Measurements from ENCODE around the gene LYPD6B. TPM values are rescaled to one million over a fixed set of nuclear protein-coding genes. Genes with fewer than 3 reads are reported as not detected.

Gene LYPD6B
- total and polyA plus RNA-seq, 7 donors: not detected

- DNase-seq (no peak), ATAC-seq (no peak)
- Histone ChIP-seq H3K36me3 (ENCODE audit: insufficient read depth in 1 of 2, low read depth in 1 of 2) (no peaks in the 10 kb centered on the region), H3K4me3 (no peak overlapping the region), H3K9me3 (no peaks in the 10 kb centered on the region), H3K4me1 (no peaks in the 10 kb centered on the region), H3K27ac (no peak overlapping the region), H3K27me3 (ENCODE audit: insufficient read depth in 3 of 3, low read length in 2 of 3) (no peaks in the 10 kb centered on the region)
- intact Hi-C loops (cut with DNase I): no loop called here
- WGBS, 3 donors: 83 to 87% (median 85%) methylated on average over 2 of the region's 2 CpGs
- no peak for TF ChIP-seq CTCF (IDR thresholded peaks at IDR 0.05)
Observed at GRCh38 chr2:149049142-149049541, 10.6 kb downstream of the LYPD6B start.

DNA sequence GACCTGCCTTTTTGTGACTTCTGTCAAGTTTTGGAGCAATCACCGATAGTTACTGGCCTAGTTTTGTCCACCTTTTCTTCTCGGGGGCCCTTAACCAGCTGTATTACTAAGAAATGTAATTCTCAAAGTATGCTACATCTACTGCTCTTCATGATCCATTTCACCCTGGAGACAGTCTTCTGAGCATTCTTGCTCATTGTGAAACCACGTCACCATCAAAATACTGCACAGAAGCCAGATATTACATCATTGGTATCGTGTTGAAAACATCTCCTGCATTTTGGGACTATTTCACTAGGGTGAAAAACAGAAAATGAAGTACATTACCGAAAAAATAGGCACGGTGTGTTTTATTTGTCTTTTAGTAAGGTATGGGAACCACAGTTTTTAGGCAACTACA is 11.7 kb downstream of the LYPD6B start:
- Histone ChIP-seq H3K9me3 (no peaks in the 10 kb centered on the region), H3K27me3 (ENCODE audit: insufficient read depth in 3 of 3, low read length in 2 of 3) (no peaks in the 10 kb centered on the region), H3K36me3 (ENCODE audit: insufficient read depth in 1 of 2, low read depth in 1 of 2) (no peaks in the 10 kb centered on the region), H3K4me3 (no peak overlapping the region), H3K27ac (no peak overlapping the region), H3K4me1 (no peaks in the 10 kb centered on the region)
- DNase-seq: no peak
- ATAC-seq: no peak
- intact Hi-C loops (cut with DNase I): no loop called here
- 39 to 57% (median 42%) methylated on average over 6 of the region's 6 CpGs for WGBS, 3 donors
- no peak for TF ChIP-seq CTCF (IDR thresholded peaks at IDR 0.05)

DNA sequence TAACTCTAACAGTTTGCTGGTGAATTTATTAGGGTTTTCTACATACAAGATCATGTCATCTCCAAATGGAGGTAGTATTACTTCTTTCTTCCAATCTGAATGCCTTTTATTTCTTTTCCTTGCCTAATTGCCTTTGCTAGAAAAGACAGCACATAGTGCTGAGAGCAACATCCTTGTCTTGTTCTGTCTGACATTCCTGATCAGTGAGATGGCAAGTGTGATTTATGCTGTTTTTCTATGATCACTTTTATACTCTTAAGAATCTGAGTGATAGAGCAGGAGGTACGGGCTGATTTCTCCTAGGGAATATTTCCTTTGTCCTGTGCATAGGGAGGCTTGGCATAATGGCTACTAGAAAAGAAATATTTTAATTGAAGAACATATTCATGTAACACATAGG is 17.3 kb downstream of the LYPD6B start:
- ATAC-seq (no peak), DNase-seq (no peak)
- 53 to 89% (median 75%) methylated on average over 1 of the region's 1 CpG for WGBS, 3 donors
- intact Hi-C loops (cut with DNase I): no loop called here
- Histone ChIP-seq H3K27me3 (ENCODE audit: insufficient read depth in 3 of 3, low read length in 2 of 3) (no peaks in the 10 kb centered on the region), H3K4me1 (no peaks in the 10 kb centered on the region), H3K4me3 (no peak overlapping the region), H3K27ac (no peak overlapping the region), H3K9me3 (no peaks in the 10 kb centered on the region), H3K36me3 (ENCODE audit: insufficient read depth in 1 of 2, low read depth in 1 of 2) (no peaks in the 10 kb centered on the region)
- no peak for TF ChIP-seq CTCF (IDR thresholded peaks at IDR 0.05)

GRCh38 chr2:149056541-149057255 is 18.2 kb downstream of the LYPD6B start:
- intact Hi-C loops (cut with DNase I): no loop called here
- Histone ChIP-seq H3K4me1 (no peaks in the 10 kb centered on the region), H3K9me3 (no peaks in the 10 kb centered on the region), H3K36me3 (ENCODE audit: insufficient read depth in 1 of 2, low read depth in 1 of 2) (no peaks in the 10 kb centered on the region), H3K4me3 (no peak overlapping the region), H3K27me3 (ENCODE audit: insufficient read depth in 3 of 3, low read length in 2 of 3) (no peaks in the 10 kb centered on the region), H3K27ac (no peak overlapping the region)
- no peak for TF ChIP-seq CTCF (IDR thresholded peaks at IDR 0.05)
- no peak for DNase-seq
- 78 to 81% (median 79%) methylated on average over 6 of the region's 6 CpGs for WGBS, 3 donors
- ATAC-seq: no peak

GRCh38 chr2:149057401-149057800 is 18.9 kb downstream of the LYPD6B start:
- DNase-seq: no peak
- H3K9me3 ChIP-seq: no peaks in the 10 kb centered on the region
- no peaks in the 10 kb centered on the region for H3K4me1 ChIP-seq
- TF ChIP-seq CTCF (IDR thresholded peaks at IDR 0.05): no peak
- no peaks in the 10 kb centered on the region for H3K36me3 ChIP-seq (ENCODE audit: insufficient read depth in 1 of 2, low read depth in 1 of 2)
- intact Hi-C loops (cut with DNase I): no loop called here
- WGBS, 3 donors: 59 to 62% (median 61%) methylated on average over 5 of the region's 5 CpGs
- H3K27me3 ChIP-seq (ENCODE audit: insufficient read depth in 3 of 3, low read length in 2 of 3): no peaks in the 10 kb centered on the region
- ATAC-seq: no peak
- H3K4me3 ChIP-seq: no peak overlapping the region
- H3K27ac ChIP-seq: no peak overlapping the region
